Smooth muscle cell of the brain vasculature (primary cell): ENCODE results near the gene MED16.

ENCODE experiments used
- DNase-seq: peaks from one replicate; pipeline ENCODE4 v3.0.0-alpha.2; 2012; ENCODE audit warnings: low read depth, low spot score

The MED16 gene

GRCh38 chr19:872266-872951 lies 20.6 kb downstream of the MED16 start:
- DNase-seq = no peak

- DNase-seq = no peak
Observed at GRCh38 chr19:871446-872265, 21.3 kb downstream of the MED16 start.

GRCh38 chr19:870963-871401 lies 22.0 kb downstream of the MED16 start:
- DNase-seq = no peak

- no peak for DNase-seq
Observed at GRCh38 chr19:870314-870713, 22.7 kb downstream of the MED16 start.

- DNase-seq = peak; percentile 88
Observed at GRCh38 chr19:869245-870177, 23.5 kb downstream of the MED16 start.

GRCh38 chr19:868458-869244 lies 24.3 kb downstream of the MED16 start:
- DNase-seq = no peak

GRCh38 chr19:867855-868457 lies 25.0 kb downstream of the MED16 start:
- no peak for DNase-seq

- DNase-seq = peak; percentile 91
Observed at GRCh38 chr19:867301-867793, 25.6 kb downstream of the MED16 start.

GRCh38 chr19:866769-867300 lies 26.2 kb downstream of the MED16 start:
- no peak for DNase-seq

GRCh38 chr19:863315-863620 lies 29.7 kb downstream of the MED16 start:
- no peak for DNase-seq

- DNase-seq = no peak
Observed at GRCh38 chr19:862581-863314, 30.2 kb downstream of the MED16 start.

- DNase-seq = no peak
Observed at GRCh38 chr19:861756-862580, 31.0 kb downstream of the MED16 start.

GRCh38 chr19:861141-861755 lies 31.7 kb downstream of the MED16 start:
- DNase-seq = no peak

GRCh38 chr19:858868-859843 lies 33.8 kb downstream of the MED16 start, which contains the start of gene CFD:
Gene CFD (plus strand): TSS chr19:859664. CDS start chr19:859690, 26 bp downstream.
- DNase-seq = no peak

- no peak for DNase-seq
Observed at GRCh38 chr19:858284-858683, 34.7 kb downstream of the MED16 start.

- no peak for DNase-seq
Observed at GRCh38 chr19:855566-856120, 37.3 kb downstream of the MED16 start.

- no peak for DNase-seq
Observed at GRCh38 chr19:855142-855541, 37.8 kb downstream of the MED16 start.
